Activated naive CD4-positive, alpha-beta T cell treated with anti-CD3 and anti-CD28 coated beads, Interleukin-2, amount 50 U/mL, for 16 hours (primary cell): ENCODE measurements around the gene EPOP.
A peak's percentile ranks its signal among the peaks of the same experiment; 100 is the strongest.

Experiments used
- DNase-seq: peaks from one replicate; pipeline ENCODE4 v3.0.0-alpha.2; 2020

EPOP gene

DNA sequence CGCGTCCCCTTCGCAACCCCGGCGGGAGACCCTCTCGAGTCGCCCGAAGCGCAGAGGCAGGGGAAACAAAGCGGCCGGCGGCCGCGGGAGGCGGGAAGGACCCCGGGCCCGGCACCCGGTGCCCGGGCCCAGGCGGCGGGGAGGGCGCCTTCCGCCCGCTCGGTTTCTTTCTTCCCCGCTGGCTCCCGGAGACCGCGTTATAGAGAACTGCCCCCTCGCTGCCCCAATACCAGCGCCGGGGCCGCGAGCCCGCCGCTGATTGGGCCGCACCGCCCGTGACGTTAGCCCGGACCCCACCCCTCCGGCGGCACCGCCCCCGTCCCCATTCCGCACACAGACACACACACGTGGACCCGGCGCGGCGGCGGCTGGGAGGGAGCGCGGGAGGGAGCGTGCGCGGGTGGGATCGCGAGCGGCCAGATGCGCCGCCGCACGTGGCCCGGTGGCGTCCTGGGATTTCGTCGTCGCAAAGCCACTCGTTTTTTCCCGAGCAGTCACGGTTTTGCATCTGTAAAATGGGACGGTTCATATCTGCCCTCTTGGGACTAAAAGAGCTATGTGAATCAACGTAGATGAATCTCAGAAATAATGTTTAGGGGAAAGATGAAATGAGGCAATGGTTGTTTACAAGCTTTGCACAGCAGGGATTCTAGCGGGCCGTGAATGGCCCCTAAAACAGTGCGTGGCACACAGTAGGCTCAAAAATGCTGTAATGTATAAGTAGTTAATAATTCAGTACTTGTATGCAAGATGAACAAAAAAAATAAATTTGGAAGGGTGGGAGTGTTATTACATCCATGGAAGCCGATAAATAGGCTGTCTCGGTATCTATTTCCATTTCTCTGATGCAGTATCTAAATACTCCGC, at the start of gene EPOP:
Gene EPOP, minus strand, starts transcription at position 209 of the 867 bp plus-strand sequence. CDS start 462 bp downstream, outside the sequence.
- peak; percentile 93 for DNase-seq

GRCh38 chr17:38721802-38722201, 47.0 kb upstream of the EPOP start:
- DNase-seq = no peak

GRCh38 chr17:38720941-38721340, 46.2 kb upstream of the EPOP start:
- no peak for DNase-seq

DNA sequence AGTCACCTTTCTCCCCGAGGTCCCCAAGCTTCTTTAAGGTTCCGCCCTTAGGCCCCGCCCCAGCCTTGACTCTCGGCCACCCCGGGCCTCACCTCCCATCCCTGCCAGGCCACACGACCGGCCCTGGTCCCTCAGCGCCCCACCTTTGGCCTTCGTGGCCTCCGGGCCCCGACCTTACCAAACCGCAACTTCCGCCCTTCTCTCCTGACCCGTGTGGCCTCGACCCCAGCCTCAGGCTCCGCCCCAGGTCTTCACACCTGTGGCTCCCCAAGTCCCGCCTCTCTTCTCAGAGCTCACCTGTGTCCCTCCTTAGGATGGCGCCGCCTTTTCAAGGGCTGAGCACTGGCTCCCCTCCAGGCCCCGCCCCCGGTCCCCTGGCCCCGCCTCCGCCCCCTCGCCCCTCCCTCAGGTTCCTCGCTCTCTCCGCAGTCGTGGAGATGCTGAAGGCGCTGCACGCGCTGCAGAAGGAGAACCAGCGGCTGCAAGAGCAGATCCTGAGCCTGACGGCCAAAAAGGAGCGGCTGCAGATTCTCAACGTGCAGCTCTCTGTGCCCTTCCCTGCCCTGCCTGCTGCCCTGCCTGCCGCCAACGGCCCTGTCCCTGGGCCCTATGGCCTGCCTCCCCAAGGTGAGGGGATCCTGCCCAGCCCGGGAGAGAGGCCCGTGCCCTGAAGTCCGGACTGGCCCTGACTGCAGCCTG, 45.3 kb upstream of the EPOP start:
- no peak for DNase-seq

- no peak for DNase-seq
Measured at GRCh38 chr17:38719289-38719942, 44.7 kb upstream of the EPOP start.

GRCh38 chr17:38717139-38717745, 42.5 kb upstream of the EPOP start:
- no peak for DNase-seq

DNA sequence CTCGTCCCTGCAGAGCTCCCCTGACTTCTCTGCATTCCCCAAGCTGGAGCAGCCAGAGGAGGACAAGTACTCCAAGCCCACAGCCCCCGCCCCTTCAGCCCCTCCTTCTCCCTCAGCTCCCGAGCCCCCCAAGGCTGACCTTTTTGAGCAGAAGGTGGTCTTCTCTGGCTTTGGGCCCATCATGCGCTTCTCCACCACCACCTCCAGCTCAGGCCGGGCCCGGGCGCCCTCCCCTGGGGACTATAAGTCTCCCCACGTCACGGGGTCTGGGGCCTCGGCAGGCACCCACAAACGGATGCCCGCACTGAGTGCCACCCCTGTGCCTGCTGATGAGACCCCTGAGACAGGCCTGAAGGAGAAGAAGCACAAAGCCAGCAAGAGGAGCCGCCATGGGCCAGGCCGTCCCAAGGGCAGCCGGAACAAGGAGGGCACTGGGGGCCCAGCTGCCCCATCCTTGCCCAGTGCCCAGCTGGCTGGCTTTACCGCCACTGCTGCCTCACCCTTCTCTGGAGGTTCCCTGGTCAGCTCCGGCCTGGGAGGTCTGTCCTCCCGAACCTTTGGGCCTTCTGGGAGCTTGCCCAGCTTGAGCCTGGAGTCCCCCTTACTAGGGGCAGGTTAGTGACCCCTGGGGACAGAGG, 41.7 kb upstream of the EPOP start:
- DNase-seq = no peak

- no peak for DNase-seq
Measured at GRCh38 chr17:38715216-38715943, 40.6 kb upstream of the EPOP start.

GRCh38 chr17:38713456-38714075, 38.8 kb upstream of the EPOP start:
- no peak for DNase-seq

DNA sequence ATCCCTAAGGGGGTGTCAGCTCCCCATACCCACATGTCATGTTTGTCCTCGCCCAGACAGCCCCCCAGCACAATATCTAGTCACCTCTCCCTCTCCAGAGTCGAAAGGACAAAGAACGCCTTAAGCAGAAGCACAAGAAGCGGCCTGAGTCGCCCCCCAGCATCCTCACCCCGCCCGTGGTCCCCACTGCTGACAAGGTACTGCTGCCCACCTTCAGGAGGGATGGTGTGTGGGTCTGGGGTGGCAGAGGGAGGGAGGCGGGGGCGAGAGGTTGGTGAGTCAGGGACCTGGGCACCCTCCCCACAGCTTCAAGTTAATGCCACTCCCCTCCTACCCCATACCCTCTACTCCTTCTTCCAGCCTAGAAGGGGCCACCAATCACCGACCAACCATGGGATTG, 37.8 kb upstream of the EPOP start:
- DNase-seq = no peak

DNA sequence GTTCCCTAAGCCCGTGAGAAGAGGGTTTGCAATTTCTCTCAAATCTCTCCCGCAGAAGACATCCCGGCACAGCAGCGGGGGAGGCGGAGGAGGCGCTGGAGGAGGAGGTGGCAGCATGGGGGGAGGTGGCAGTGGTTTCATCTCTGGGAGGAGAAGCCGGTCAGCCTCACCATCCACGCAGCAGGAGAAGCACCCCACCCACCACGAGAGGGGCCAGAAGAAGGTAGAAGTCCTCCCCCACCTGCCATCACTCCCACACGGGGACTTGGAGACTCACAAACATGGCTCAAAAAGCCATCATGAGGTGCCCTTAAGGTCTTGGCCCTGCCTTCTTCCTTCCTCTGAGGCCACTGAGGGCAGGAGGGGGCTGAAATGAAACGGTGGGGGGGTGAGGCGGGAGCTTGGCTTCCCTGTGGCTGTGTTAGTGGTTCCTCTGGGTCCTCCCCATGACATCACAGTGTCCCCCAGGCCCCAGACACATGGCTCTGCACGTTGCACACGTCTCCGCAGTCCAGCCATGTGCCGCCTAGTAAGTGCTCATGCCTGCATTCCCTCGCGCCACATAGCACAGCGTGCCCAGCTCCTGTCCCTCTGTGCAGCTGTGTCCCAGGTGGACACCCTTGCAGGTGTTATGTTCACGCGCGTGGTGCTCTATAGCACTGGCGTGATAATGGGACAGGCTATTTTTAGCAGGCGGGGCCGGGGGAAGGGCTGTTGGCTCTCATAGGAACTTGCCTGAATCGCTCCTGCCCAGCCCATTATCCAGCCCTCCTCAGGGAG, 37.2 kb upstream of the EPOP start:
- DNase-seq = no peak

DNA sequence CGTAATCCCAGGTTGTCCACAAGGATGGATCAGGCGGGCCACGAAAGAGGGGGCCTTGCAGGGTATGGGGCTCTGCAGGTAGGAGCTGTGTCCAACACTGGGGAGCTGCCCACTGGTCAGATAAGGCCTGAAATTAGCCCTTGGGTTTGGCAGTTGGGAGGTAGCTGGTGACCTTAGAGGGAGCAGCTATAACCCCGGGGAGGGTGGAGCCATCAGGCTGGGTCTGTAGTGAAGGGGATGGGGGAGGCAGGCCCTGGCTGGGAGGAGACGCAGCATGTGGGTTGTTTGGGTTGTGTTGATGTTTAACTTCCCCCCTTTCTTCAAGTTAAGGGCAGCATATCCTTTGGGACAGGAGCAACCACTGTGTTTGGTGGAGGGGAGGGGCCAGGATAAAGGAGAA, 36.2 kb upstream of the EPOP start:
- DNase-seq = no peak

DNA sequence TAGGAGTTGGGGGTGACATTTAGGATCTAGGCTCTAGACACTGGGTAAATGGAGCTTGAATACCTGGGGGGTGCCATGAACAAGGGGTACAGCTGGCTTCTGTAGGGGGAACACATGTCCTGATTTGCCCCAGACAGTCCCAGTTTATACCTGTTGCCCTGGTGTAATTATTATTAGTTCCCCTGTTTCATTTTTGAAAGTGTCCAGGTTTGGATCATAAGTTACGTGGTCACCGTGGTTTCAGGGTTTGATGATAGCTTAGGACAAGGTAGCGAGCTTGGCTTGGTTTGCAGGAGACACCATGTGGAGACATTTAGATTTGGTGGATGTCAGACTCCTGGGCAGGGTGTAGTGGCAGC, 35.8 kb upstream of the EPOP start:
- no peak for DNase-seq

DNA sequence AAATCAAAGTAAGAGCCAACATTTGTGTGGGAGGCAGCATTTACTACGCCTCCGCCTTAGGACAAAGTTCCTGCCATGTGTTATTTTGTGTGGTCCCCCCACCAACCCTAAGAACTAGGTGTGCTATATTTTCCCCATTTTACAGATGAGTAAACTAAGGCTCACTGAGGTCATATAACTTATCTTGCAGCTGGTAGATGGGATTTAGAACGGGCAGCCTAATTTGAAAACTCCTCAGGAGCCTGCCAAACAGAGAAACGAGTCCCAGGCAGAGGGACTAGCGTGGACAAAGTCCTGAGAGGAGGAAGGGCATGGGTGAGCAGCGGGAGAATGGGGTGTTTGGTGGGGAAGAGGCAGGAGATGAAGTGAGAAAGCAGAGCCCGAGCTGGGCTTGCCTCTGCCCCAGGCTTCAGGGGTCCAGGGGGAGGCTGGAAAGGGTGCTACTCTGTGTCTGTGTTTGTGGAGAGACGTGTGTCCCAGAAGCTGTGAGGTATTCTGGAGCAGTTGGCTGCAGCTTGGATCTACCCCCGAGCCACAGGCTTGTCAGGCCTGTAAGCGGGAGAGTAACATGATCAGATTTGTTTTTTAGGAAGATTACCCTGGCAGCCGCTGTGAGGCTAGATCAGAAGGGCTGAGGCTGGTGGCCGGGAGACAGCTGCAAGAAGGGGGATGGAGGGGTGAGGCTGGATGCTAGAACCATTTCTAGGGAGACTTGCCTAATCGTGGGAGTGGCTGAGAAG, 35.3 kb upstream of the EPOP start:
- no peak for DNase-seq

DNA sequence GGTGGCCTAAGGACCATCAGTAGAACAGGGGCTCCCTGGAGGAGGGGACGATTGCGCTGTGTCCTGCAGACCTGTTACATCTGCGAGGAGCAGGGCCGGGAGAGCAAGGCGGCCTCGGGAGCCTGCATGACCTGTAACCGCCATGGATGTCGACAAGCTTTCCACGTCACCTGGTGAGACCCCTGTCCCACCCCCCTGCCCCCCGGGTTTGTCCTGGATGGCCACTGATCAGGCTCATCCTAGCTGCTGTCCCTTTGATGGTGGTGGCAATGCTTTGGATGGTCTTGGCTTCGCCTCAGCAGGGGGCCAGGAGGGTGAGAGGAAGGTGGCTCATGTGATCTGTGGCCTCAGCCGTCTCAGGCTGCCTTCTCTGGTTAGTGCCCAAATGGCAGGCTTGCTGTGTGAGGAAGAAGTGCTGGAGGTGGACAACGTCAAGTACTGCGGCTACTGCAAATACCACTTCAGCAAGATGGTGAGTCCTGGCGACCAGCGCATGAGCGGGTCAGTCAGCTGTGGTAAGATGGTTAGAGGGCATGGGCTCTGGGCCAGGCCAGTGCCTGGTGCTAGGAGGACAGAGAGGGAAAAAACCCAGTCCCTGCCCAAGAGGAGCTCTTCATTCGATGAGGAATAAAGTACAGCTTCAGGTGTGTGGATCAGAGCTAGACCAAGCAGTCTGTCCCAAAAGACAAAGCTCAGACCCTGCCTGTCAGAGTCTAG, 34.5 kb upstream of the EPOP start:
- DNase-seq = no peak

GRCh38 chr17:38707678-38708351, 33.1 kb upstream of the EPOP start:
- no peak for DNase-seq

DNA sequence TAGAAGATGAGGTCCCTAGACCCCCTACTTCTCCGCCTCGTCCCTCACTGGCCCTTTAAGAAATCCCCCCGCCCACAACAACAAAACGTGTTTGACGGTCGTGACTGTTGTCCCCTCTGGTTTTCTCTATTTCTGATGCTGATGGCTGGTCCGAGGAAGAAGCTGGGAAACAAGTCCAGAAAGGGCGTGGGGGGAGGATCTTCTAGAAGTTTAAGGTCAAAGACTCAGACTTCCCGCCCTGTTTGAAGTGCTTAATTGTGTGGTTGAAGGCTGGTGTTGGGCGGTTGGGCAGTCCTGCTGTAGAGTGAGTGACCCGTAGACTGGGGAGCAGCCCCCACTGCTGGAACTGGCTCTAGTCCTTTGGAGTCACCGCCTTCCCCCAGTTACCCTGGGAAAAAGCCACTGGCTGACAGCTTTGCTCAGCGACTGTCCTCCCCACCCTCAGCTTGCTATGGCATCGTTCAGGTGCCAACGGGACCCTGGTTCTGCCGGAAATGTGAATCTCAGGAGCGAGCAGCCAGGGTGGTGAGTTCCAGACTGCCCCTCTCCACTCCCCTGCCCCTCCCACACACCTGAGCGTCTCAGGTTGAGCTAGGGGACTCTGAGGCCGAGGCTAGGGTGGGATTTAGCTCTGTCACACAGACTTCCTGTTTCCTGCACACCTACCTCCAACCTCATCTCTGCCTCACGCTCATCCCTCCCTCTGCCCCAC, 31.9 kb upstream of the EPOP start:
- peak; percentile 24 for DNase-seq
